Suppressor macrophage treated with lipopolysaccharide for 1 hour (primary cell): ENCODE results near the gene SIPA1L3.

Experiments
- DNase-seq, 3 donors: peaks; one replicate each; pipeline ENCODE4 v3.0.0-alpha.2; 2020 to 2022

Gene SIPA1L3

DNA sequence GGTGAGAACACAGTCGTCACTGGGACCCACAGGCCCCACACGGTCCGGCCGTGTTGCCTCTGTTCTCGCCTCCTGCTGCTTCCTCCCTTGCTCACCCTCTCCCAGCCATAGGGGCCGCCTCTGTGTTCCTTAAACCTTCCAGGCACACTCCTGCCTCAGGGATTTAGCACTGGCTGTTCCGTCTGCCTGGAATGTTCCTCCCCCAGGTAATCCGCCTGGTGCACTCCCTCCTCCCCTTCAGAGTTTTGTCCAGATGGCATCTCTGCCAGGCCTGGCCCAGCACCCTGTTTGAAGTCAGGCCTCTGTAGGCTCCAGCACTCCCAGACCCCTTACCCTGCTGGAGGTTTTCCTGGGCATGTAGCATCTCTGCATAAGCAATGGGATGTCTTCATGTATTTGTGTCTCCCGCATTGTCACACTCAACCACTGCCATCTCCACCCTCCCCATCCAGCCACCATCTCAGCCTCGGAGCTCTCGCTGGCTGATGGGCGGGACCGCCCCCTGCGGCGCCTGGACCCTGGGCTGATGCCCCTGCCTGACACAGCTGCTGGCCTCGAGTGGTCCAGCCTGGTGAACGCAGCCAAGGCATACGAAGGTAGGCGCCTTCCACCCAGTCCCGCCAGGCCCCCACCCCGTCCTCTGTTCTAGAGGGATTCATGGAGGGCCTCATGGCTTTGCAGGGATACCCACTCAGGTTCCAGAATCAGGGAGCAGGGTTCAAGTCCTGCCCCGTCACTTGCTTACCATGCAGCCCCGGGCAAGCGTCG lies 291.1 kb downstream of the SIPA1L3 start:
- DNase-seq, result no peak

DNA sequence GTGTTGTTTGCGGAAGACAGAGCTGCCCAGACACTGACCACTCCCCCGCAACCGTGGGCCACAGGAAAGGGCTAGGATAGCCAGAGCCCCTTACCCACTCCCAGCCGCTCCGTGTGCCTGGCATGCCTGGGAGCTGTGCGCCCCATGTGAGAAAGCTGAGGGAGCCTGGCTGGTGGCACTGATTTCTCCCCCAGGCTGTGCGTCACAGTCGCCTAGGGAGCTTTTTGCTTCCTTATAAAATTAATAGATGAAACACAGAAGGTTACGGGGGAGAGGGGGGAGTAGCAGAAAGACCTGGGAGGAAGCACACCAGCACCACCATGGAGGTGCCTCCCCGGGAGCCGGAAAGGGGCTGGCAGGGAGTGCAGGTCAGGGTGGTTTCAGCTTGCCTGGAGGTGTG lies 292.3 kb downstream of the SIPA1L3 start:
- no peak for DNase-seq

DNA sequence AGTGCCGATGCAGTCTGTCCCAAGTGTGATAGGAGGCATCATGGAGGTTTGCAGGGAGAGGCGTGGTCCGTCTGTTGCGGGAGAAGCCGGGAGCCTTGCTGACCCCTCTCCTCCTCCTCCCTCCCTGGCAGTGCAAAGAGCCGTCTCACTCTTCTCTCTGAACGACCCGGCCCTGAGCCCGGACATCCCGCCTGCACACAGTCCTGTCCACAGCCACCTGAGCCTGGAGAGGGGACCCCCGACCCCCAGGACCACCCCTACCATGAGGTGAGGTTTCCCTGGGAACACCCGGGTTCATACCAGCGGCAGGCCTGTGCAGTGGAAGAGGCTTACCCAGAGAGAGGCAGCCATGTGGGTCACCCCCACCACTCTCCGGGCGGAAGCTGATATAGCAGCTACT lies 294.7 kb downstream of the SIPA1L3 start:
- no peak for DNase-seq

DNA sequence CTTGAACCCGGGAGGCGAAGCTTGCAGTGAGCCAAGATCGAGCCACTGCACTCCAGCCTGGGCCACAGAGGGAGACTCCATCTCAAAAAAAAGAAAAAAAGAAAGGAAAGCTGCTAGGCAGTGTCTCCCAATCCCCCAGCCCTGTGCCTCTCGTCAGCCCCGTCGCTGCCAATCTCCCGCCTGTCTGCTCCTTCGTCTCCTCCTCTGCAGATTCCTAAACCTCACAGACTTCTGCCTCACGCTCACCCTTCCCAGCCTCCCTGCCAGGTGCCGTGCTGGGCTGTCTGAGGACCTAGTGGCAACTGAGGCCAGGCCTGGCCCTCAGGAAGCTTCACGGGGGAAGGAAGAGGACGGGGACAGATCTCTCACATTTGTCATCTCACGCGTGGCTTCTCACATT lies 295.5 kb downstream of the SIPA1L3 start:
- DNase-seq, result no peak

DNA sequence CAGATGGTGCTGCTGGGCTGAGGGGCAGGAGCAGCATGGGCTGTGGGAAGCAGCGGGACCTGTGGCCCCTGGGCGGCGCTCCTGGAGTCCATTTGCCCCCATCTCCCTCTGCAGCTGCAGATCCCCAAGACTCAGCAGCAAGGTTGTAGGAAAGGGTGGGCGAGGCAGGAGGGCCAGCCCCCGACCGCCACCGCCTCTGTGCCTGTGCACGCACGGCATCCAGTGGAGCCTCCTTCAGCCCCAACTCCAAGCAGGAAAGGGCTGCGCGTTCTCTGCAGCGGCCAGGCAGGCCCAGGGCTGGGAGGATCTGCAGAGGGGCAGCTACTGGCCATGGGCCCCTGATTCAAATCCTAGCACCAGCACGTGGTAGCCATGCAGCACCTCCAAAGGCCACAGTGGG lies 296.2 kb downstream of the SIPA1L3 start:
- no peak for DNase-seq

DNA sequence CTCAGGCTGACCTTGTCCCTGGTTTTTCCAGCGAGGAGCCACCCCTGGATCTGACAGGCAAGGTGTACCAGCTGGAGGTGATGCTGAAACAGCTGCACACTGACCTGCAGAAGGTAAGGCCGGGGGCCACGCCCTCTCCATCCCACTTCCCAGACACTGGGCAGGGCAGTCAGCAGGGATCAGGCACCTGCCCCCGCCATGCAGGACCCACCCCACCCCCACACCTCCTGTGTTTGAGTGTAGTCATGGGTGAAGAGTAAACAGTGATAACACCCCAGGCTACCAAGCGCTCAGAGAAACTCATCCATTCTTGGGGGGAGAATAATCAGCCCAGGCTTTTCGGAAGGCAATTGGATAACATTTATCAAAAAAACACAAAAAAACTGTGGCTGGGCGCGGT lies 297.1 kb downstream of the SIPA1L3 start:
- DNase-seq, result no peak

DNA sequence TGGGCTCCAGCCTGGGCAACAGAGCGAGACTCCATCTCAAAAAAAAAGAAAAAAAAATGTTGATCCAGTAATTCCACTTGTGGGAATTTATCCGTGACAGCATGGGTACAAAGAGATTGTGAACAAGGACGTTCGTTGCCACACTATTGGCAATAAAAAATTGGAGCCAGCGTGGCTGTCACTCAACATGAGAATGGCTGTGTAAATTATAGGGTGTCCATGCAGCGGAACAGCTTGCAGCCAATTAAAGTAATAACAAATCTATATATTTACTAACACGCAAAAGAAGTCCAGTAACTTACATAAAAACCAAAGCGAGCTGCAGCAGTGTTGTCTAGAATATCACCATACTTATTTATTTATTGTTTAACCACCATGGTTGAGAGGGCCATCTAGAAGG lies 297.7 kb downstream of the SIPA1L3 start:
- DNase-seq, result no peak

DNA sequence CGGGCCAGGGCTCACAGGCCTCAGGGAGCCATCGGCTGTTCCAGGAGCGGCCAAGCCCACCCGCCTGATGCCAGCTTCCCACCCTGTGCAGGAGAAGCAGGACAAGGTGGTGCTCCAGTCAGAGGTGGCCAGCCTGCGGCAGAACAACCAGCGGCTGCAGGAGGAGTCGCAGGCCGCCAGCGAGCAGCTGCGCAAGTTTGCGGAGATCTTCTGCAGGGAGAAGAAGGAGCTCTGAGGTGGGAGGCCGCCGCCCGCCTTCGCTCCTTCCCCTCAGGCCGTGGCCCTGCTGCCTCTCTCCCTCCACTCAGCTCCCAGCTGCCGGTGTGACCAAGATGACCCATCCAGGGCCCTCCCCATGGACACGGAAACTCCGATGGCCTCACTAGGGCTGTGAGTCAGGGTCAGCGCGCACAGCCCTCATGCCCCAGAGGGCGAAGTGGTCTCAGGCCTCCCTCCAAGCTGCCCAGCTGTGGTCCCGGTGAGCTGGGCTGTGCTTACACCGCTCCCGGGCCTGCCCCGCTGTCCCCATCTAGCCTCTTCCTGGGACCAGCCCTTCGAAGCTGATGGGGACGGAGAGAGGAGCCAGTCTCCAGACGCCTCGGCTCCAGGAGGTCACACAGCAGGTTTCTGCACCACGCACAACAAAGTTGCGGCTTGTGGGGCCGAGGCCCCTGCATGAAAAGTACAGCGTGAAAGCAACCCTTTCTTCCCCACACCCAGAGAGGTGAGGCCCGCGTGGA lies 299.2 kb downstream of the SIPA1L3 start:
- peak in 2 of 3 donors; percentile 24 to 30 for DNase-seq

DNA sequence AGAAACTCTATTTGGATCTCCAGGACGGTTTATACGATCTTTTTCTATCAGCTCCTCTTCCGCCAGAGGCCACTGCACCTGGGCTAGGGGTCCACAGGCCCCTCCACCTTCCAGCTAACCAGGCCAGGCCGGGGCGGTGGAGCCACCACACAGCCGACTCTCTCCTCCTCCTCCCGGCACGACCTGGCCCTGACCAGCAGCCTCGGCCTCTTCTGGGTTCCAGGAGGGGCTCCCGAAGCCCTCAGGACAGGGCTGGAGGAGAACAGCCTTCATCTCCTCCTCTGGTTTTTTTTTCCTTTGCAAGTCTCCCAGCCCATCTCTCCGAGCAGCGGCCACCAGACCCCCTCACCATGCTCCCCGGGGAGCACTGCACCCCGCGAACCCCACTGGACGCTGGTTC lies 299.9 kb downstream of the SIPA1L3 start:
- DNase-seq, result no peak

DNA sequence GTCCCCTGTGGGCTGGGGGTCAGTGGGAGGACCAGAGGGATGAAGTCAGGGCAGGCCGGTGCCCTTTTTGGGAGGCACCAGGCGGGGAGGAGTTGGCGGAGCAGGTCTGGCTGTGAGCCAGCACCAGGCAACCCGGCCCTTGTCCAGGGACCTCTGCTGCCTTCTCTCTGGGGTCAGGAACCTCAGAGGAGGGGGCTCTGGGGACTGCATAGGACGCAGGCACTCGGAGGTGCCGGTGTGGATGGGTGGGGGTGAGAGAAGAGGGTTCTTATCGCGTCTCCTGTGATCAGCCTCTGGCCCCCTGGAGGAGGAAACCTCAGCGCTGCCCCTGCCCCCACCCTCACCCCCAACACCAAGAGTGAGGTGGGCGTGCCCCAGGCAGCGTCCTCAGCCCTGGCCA lies 300.5 kb downstream of the SIPA1L3 start:
- no peak for DNase-seq

DNA sequence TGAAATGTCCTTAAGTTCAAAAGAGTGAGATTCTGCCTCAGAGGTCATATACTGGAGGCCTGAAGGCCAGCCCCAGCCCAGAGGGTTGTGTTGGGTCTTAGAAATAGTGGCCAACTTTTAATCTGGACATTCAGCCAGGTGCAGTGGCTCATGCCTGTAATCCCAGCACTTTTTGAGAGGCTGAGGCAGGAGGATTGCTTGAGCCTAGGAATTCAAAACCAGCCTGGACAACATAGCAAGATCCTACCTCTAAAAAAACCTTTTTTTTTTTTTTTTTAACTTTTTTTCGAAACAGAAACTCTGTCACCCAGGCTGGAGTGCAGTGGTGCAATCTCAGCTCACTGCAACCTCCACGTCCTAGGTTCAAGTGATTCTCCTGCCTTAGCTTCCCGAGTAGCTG lies 301.6 kb downstream of the SIPA1L3 start:
- no peak for DNase-seq

DNA sequence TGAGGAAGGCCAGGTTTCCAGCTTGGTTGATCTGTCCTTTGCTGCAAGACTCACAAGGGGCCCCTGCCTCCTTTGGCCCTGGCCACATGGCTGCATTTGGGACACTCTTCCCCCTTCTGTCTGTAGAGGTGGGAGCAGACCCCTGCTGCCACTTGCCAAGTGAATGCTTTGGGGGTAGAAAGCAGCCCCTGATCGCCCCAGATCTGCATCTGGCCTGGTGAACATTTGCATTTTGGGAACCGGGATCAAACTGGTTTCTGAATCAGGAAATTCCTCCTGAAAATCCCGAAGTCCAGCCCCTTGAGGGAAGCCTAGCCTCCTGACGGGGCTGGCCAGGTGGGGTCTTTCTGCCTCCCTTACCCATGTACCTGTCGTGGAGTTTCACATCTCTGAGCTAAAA lies 302.1 kb downstream of the SIPA1L3 start:
- DNase-seq, result no peak

DNA sequence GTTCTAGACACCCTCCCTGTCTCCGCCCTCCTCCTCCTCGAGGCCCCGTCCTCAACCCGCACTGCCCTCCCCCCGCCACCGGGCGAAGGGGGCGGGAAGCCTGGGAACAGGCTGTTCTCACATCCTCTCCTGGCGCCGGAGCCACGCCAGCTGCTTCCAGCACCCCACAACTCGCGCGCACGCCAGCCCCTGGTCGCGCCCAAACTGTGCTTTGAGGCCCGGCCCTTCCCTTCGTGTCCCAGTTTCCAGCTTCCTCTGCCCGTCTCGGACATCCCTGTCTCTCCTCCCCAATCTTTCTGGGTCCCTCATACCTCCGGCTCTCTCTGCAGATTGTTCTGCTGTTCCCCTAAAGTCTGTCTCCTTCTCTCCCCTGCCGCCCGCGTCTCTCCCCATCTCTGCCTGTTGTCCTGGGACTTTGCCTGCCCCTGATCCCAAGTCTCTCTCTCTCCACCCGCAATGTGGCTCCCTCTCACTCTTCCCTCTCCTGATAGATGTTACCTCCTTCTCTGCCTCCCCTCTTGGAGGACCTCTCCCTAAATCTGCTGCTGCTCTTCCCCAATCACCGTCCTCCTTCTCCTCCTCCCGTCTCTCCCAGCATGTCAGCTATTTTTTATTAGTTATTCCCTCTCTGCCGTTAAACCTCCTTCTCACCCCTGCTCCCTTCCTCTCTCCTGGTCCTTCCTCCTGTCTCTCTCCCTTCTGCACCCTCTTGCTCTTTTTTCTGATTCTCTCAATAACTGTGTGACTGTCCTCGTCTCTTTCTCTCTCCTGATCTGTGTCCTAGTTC lies 302.9 kb downstream of the SIPA1L3 start:
- DNase-seq, result no peak

DNA sequence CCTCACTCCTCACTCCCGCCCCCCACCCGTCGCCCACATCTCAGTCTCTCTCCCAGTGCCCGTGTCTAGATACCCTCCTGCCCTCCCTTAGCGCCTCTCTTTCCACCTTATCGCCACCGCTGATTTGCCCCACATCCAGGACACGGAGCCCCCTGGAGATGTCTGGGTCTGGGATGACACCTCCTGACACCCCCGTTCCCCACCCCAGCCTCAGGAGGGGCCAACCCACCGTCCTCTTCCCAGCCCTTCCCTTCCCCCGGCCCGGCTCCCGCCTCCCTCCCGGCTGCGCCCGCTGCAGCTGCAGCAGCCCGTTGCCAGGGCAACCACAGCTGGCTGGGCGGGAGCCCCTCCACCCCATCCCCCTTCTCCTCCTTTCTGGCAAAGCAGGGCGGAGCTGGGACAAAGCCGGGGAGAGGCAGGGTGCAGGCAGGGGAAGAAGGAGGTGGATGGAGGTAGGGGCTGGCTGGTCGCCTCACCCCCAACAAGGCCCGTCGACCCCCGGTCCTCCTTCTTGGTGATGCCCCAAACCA lies 303.5 kb downstream of the SIPA1L3 start:
- no peak for DNase-seq

DNA sequence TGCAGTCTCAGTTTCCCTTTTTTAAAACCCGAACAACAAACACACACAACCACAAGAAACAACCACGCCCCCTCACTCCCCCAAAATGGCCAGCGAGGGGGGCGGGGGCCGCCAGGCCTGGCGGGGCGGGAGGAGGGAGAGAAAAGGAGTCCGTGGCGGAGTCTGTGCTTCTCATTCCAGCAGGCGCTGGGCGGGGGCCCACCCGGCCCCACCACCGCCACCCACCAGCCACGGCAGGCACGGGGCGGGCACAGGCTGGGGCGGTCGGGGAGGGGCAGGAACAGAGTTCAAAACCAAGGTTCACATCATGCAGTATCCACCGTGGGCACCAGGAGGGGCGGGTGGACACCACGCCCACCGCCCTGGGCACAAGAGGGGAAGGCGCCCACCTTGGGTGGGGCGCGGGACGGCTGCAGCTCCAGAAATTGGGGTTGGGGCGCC lies 304.2 kb downstream of the SIPA1L3 start:
- no peak for DNase-seq

DNA sequence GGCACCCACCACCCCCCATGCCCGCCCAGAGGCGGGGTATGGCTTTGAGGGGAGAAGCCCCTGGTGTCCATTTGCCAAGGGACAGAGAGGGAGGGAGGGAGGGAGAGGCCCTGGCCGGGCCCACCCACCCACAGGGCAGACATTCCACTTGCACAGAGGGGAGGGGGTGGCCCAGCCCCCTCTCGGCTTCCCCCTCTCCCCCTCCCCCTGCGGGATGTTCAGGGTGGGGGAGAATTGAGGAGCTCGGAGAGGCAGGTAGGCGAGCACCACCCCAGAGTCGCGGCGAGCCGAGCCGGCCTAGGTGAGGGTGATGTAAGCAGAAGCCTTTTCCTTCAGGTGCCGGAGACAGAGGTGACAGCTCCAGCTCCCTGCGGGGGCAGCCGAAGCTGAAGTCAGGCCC lies 304.8 kb downstream of the SIPA1L3 start:
- DNase-seq, result no peak

DNA sequence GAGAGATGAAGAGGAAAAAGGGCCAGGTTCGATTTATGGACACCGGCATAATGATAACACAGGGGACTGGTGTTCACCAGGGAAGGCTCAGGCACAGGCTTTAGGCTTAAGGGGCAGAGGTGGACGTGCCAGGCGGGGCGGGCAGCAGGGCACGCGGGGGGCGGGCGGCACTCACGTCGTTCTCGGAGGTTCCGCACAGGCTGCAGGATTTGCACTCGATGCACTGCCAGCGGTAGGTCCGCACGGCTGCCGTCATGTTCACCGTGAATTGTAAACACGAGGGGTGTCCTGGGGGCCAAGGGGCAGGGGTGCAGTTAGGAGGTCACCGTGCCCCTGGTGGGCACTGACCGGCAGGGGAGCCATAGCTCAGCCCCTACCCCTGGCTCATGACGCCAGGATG lies 306.5 kb downstream of the SIPA1L3 start:
- no peak for DNase-seq

DNA sequence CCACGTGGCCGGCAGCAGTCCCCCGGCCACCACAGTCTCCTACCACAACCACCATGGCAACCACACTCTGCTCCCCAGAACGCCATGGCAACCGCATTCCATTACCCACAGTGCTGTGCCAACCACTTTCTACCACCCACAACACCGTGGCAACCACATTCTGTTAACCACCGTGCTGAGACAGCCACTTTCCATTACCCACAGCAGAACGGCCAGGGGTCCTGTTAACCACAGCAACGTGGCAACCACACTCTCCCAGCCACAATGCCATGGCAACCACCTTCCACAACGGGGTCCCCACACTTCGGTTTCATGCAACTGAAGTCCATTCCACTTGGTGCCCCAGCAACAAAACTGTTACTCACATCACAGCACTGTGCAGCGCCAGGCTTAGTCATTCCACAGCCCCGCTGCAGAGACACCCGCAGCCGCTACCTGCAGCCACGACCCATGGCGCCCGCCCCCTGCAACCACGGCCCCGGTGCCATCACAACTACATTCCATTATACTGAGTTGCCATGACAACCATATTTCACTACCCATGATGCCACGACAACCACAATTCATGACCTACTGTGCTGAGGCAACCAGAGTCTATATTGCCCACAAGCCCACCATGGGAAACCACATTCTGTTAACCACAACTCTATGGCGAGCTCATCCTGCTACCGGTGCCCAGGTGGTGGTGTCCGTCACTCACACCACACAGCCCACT lies 307.1 kb downstream of the SIPA1L3 start:
- no peak for DNase-seq

DNA sequence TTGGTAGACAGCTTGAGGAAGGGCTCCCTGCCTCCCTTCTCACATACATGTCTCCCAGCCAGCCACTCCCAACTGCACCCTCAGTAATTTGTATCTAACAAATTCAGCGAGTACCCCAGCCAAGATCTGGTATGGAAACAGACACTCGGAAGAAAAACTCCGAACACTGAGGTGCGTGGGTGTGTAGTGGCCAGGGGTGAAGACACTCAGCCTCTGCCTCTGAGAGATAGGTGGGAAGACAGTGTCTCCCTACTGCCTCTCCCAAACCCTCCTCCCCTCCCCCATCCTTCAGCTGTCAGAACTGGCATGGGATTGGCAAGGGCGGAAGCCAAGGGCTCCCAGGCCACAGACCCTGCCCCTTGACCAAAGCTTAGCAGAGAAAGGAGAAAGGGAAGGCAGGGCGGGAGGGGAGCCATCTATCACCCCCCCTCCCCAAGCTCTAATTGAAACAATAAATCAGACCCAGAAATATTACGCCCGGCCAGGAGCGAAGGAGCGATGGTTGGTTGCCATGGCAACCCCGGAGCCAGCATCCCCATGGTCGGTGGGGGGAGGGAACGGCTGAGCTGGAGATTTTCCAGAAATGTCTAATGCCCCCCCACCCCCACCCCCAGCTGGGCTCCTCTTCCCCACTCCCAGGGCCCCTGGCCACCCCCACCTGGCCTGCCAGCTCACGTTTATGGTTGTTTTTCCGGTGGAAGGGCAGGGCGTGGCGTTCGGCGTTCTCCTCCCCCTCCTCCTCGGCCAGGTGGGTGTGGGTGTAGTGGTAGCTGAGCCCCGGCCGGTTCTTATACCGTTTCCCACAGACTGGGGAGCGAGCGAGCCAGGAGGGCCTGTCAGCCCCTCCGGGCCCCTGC lies 310.0 kb downstream of the SIPA1L3 start:
- DNase-seq, result no peak

DNA sequence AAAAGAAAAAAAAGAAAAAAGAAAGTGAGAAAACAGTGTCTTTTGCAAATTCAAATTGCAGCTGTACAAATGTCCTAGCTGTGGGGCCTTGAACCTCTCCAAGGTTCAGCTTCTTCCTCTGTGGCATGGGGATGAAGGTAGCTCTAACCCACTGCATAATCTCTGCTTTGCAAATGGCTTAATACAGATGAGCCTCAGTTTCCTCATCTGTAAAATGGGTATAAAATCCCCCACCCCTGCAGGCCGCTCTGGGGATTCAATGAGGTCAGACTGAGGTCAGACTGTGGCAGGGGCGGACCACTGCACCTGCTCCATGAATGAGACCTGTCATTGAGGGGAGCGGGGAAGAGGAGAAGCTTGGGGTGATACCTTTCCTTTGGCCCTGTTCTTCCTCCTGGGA lies 311.2 kb downstream of the SIPA1L3 start:
- no peak for DNase-seq

DNA sequence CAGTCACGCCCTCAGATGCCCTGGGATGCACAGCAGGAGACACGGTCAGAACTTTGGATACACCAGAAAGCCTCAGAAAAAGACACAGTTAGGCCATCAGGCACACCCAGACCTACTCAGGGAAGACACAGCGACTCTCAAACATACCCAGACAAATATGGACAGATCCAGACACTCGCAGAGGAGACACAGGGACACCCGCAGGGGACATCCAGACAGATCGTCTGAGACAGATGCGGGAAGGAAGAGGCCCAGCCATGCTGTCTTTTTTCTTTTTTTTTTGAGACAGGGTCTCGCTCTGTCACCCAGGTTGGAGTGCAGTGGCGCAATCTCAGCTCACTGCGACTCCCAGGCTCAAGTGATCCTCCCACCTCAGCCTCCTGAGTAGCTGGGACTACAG lies 312.2 kb downstream of the SIPA1L3 start:
- DNase-seq, result no peak

DNA sequence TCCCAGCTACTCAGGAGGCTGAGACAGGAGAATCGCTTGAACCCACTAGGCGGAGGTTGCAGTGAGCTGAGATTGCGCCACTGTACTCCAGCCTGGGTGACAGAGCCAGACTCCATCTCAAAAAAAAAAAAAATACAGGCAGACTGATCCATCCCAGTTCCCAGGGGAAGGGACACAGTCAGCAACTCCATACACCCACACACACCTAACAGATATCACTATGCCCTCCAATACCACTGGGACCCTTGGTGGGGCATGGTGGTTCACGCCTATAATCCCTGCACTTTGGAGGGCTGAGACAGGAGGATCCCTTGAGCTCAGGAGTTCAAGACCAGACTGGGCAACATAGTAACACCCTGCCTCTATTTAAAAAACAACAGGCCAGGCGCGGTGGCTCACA lies 314.4 kb downstream of the SIPA1L3 start:
- DNase-seq, result no peak
